T-helper 9 cell (primary cell): ENCODE data around the gene LAG3.

ENCODE experiments used
- DNase-seq: peaks from one replicate; pipeline ENCODE4 v3.0.0-alpha.2; 2020

LAG3 gene

GRCh38 chr12:6753772-6754356, 18.5 kb upstream of the LAG3 start:
- DNase-seq = no peak

- DNase-seq = no peak
Observed at GRCh38 chr12:6754411-6754810, 17.9 kb upstream of the LAG3 start.

- no peak for DNase-seq
Observed at GRCh38 chr12:6757028-6757690, 15.2 kb upstream of the LAG3 start.

- no peak for DNase-seq
Observed at GRCh38 chr12:6758506-6759095, 13.7 kb upstream of the LAG3 start.

- no peak for DNase-seq
Observed at GRCh38 chr12:6759741-6760140, 12.6 kb upstream of the LAG3 start.

- no peak for DNase-seq
Observed at GRCh38 chr12:6763380-6763779, 8.9 kb upstream of the LAG3 start.

GRCh38 chr12:6764011-6764828, 8.1 kb upstream of the LAG3 start:
- DNase-seq = peak; percentile 24

- DNase-seq = no peak
Observed at GRCh38 chr12:6765048-6765633, 7.2 kb upstream of the LAG3 start.

GRCh38 chr12:6765634-6766581, 6.4 kb upstream of the LAG3 start, which contains the start of gene PTMS:
Gene PTMS, plus strand, starts transcription at chr12:6766363. Its CDS starts 343 bp downstream, at chr12:6766706.
- no peak for DNase-seq

GRCh38 chr12:6766651-6767349, 5.5 kb upstream of the LAG3 start:
- DNase-seq = peak; percentile 52

- no peak for DNase-seq
Observed at GRCh38 chr12:6767353-6768319, 4.7 kb upstream of the LAG3 start.

GRCh38 chr12:6768437-6768914, 3.8 kb upstream of the LAG3 start:
- no peak for DNase-seq

- DNase-seq = no peak
Observed at GRCh38 chr12:6768990-6769389, 3.3 kb upstream of the LAG3 start.

- no peak for DNase-seq
Observed at GRCh38 chr12:6769666-6770065, 2.7 kb upstream of the LAG3 start.

- DNase-seq = no peak
Observed at GRCh38 chr12:6770094-6770493, 2.2 kb upstream of the LAG3 start.

GRCh38 chr12:6770600-6770999, 1.7 kb upstream of the LAG3 start:
- DNase-seq = no peak

- no peak for DNase-seq
Observed at GRCh38 chr12:6771091-6771495, 1.2 kb upstream of the LAG3 start.

- DNase-seq = no peak
Observed at GRCh38 chr12:6771509-6772330, 600 bp upstream of the LAG3 start.
